ENCODE results near the gene HSPG2.

The HSPG2 gene

GRCh38 chr1:21899267-21899810 lies 37.8 kb downstream of the HSPG2 start:
- DNase-seq = no peak

DNA sequence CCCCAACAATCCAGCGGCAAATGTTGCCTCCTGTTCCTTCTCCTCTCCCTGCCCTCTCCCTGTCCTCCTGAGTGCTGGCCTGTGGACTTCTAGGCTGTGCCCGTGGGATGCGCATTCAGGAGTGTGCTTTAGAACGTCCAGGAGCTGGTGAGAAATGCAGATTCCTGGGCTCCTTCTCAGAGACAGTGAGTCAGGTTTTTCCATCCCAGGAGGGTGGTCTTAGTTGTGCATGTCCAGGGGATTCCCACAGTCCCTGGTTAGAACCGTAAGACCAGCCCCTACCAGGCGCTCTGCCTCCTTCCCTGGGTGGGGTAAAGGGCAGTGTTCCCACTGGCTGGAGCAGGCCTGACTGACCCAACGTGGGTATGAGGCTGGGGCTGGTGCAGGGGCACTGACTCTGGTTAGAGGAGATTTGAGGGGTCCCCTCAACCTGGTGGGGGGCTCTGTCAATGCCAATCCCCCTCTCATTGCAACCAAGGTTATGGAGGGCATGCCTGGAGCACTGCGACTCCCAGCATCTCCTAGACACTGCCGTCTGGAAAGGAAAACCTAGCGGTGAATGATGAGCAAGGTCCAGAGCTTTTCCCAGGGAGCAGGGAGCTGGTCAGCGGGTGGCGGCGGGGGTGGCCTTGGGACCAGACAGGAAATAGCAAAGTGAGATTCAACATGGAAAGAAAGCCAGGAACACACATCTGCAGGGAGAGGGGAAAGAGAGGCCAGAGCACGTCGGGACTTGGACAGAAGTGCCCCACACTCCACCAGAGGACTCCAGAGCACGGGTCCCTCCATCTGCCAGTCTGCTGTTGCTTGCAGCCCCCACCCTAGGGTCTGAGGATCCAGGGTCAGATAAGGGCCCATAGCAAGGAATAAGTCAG lies 38.5 kb downstream of the HSPG2 start:
- no peak for DNase-seq

DNA sequence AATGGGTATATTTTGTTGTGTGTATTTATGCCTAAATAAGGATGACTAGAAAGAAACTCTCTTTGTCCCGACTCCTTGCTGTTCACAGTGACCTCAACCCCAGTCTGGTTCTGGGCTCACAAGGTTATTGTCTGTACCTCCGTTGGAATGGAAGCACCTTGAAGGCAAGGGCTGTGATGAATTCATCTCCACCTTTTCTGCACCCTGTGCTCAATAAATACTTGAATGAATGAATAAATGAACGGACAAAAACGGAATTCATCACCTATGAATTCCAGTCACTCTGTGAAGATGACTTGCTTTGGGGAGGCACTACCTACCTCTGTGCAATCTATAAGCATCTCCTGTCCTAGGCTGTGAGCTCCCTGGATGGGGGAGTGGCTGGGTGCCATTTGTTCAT lies 39.3 kb downstream of the HSPG2 start:
- no peak for DNase-seq

- no peak for DNase-seq
Observed at GRCh38 chr1:21896652-21897532, 40.2 kb downstream of the HSPG2 start.

DNA sequence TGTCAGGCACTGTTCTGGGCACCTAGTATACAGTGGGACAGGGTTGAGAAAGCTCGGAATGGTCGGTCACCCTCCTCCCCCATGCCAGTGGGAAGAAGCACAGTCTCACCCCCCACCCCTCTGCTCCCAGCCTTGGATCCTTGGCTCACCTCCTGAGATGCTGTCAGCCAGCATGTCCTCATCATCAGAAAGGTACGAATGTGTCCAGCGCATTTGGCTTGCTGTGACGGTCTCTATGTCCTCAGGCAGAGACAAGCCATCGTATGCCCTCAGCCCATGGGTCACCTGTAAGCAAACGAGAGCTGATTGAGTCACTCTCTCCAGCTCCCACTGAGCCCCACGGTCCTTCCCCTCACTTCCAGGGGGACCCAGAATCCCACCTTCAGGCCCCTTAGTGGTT lies 41.1 kb downstream of the HSPG2 start:
- DNase-seq = no peak

- no peak for DNase-seq
Observed at GRCh38 chr1:21894034-21894881, 42.9 kb downstream of the HSPG2 start.

DNA sequence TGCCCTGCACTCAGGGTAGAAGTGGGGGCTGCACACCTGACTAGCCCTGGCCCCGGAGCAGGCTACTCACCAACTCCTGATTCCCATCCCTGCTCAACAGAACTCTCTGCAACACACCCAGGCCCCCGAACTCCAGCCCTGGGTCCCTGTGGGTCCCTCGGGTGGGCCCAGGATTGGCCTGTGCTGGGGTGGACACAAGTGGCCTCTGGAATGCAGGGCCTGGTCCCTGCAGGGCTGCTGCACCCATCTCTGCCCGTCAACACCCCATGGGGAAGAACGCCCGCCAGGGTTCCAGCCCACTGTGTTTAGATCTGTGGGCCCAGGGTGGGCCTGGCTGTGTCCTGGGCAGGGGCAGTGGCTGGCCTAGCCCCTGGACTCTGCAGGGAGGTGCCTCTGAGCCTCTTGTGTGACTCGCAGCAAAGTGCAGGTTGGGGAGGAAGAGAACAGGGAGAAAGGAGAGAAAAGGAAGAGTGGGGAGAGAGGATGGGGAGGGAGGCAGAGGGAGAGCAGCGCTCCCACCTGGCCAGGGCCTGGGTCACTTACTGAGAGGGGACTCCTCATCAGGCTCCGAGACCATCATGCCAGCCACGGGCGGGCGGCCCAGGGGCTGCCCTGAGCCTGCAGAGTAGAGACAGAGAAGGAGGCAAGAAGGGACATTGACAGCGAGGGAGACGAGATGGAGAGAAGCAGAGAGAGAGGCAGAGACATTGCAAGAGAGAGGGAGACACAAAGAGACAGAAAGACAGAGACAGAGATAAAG lies 43.9 kb downstream of the HSPG2 start:
- DNase-seq = no peak

- DNase-seq = no peak
Observed at GRCh38 chr1:21891621-21892479, 45.3 kb downstream of the HSPG2 start.

- no peak for DNase-seq
Observed at GRCh38 chr1:21891081-21891480, 46.0 kb downstream of the HSPG2 start.

- DNase-seq = no peak
Observed at GRCh38 chr1:21888500-21888899, 48.6 kb downstream of the HSPG2 start.

GRCh38 chr1:21887796-21888195 lies 49.3 kb downstream of the HSPG2 start:
- DNase-seq = no peak

GRCh38 chr1:21887216-21887736 lies 49.8 kb downstream of the HSPG2 start:
- DNase-seq = no peak

GRCh38 chr1:21886486-21887215 lies 50.5 kb downstream of the HSPG2 start:
- DNase-seq = no peak

DNA sequence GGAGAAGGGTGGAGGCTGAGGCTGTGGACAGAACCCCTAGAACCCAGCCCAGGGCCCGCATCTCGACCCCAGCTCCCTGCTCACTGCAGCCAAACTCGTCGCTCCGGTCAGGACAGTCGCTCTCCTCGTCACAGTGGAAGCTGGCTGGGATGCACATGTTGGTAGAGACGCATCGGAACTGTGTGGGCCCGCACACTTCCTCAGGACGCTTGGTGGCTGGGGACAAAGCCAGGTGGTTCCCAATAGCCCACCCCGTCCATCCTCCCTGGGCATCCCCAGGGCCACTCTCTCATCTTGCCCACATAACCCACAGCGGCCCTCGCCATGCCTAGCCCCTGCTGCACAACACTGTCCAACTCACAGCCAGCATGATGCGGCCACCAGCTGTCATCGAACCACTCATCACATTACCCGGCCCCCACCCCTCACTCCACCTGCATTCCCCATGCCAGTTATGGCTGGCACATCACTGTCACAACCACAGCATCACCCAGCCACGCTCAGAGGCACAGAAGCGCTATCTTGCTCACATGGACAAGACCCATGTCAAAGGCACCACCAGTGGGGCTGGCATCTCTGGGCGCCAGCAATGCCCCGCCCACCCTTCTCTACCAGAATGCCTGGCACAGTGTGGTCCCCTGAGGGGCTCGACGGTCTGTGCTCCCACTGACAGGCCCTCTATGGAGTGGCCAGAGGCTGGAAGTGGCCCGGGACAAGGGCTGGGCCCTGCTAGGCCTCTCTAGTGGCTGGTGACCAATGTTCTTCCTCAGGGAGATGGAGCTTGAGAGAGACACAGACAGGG lies 51.7 kb downstream of the HSPG2 start:
- DNase-seq = no peak

GRCh38 chr1:21884456-21885235 lies 52.5 kb downstream of the HSPG2 start:
- no peak for DNase-seq

- no peak for DNase-seq
Observed at GRCh38 chr1:21882721-21883415, 54.2 kb downstream of the HSPG2 start.

DNA sequence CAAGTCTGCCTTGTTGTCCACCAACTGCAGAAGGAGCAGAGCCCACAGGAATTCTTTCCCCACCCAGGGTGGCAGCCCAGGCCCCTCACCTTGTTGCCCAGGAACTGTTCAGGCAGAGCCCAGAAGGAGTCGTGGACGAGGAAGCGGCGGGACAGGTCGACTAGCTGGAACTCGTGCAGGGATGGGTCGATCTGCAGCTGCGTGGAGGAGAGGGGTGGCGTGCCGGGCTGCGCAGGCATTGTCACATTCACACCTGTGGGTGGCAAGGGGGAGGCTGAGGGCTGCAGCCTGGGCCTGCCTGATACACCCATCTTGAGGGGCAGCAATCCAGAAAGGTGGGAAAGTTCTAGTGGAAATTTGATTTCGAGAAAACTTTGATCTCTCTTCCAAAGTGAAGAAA lies 55.9 kb downstream of the HSPG2 start:
- no peak for DNase-seq
